OCI-LY1 (cell line): Measurements from ENCODE around the gene RFX1.

Source experiments
- H2AFZ ChIP-seq: fragments of 200-600 bp; sonication (generic), shearing (Covaris generic); 2 replicates; pipeline ENCODE4 v1.6.0; 2014; ENCODE audit warnings: antibody characterized with exemption, mild to moderate bottlenecking, low read length
- H3F3A ChIP-seq: fragments of 200-600 bp; sonication (generic), shearing (Covaris generic); 2 replicates; pipeline ENCODE4 v1.6.0; 2014; ENCODE audit warnings: mild to moderate bottlenecking, antibody characterized with exemption, low read length, moderate library complexity; ENCODE audit not compliant: insufficient read depth
- H3K27ac ChIP-seq: fragments of 200-600 bp; sonication (generic); 2 replicates; pipeline ENCODE4 v1.5.1; 2014; ENCODE audit warnings: low read length, mixed run types, mild to moderate bottlenecking, low read depth; ENCODE audit not compliant: poor library complexity, severe bottlenecking
- H3K27me3 ChIP-seq: fragments of 200-600 bp; sonication (generic); 2 replicates; pipeline ENCODE4 v1.6.0; 2014; ENCODE audit warnings: antibody characterized with exemption, mild to moderate bottlenecking, low read length, moderate library complexity; ENCODE audit not compliant: insufficient read depth
- H3K36me3 ChIP-seq: fragments of 200-600 bp; sonication (generic); 2 replicates; pipeline ENCODE4 v1.6.1; 2014; ENCODE audit warnings: mild to moderate bottlenecking, antibody characterized with exemption, low read length, moderate library complexity, mixed read lengths; ENCODE audit not compliant: insufficient read depth
- H3K4me1 ChIP-seq: fragments of 200-600 bp; sonication (generic); 2 replicates; pipeline ENCODE4 v1.5.1; 2014; ENCODE audit warnings: mild to moderate bottlenecking, low read length, moderate library complexity; ENCODE audit not compliant: insufficient read depth, severe bottlenecking
- H3K4me2 ChIP-seq: fragments of 200-600 bp; sonication (generic), shearing (Covaris generic); 2 replicates; pipeline ENCODE4 v1.6.1; 2014; ENCODE audit warnings: low read length
- H3K4me3 ChIP-seq: fragments of 200-600 bp; sonication (generic); 2 replicates; pipeline ENCODE4 v1.5.1; 2014; ENCODE audit warnings: low read length, low read depth, mild to moderate bottlenecking, mixed read lengths; ENCODE audit not compliant: poor library complexity, severe bottlenecking
- H3K79me2 ChIP-seq: fragments of 200-600 bp; shearing (Covaris generic); 2 replicates; pipeline ENCODE4 v1.6.1; 2016; ENCODE audit warnings: mixed run types, low read length, mixed read lengths; ENCODE audit not compliant: insufficient read depth
- H3K9ac ChIP-seq: fragments of 200-600 bp; sonication (generic), shearing (Covaris generic); 2 replicates; pipeline ENCODE4 v1.6.1; 2014; ENCODE audit warnings: mild to moderate bottlenecking, low read length, mixed read lengths
- H3K9me2 ChIP-seq: fragments of 200-600 bp; sonication (generic), shearing (Covaris generic); 2 replicates; pipeline ENCODE4 v1.6.1; 2014; ENCODE audit warnings: low read depth, mild to moderate bottlenecking, low read length, mixed read lengths
- H3K9me3 ChIP-seq: fragments of 200-600 bp; shearing (Covaris generic); 2 replicates; pipeline ENCODE4 v1.6.1; 2014; ENCODE audit warnings: low read length, mixed read lengths
- H4K20me1 ChIP-seq: fragments of 200-600 bp; sonication (generic), shearing (Covaris generic); 2 replicates; pipeline ENCODE4 v1.6.0; 2016; ENCODE audit warnings: mild to moderate bottlenecking, low read length; ENCODE audit not compliant: insufficient read depth
- CTCF ChIP-seq: fragments of 200-600 bp; sonication (generic), shearing (Covaris generic); IDR thresholded peaks from 2 replicates; pipeline ENCODE4 v1.5.1; 2017; ENCODE audit warnings: mild to moderate bottlenecking, antibody characterized with exemption, low read length, moderate library complexity, mixed read lengths
- EZH2 ChIP-seq: fragments of 200-600 bp; sonication (generic), shearing (Covaris generic); IDR thresholded peaks from 2 replicates; pipeline ENCODE4 v1.8.0; 2017; ENCODE audit warnings: borderline replicate concordance, mixed run types, mild to moderate bottlenecking, antibody characterized with exemption, low read length, moderate library complexity, mixed read lengths

RFX1 gene

DNA sequence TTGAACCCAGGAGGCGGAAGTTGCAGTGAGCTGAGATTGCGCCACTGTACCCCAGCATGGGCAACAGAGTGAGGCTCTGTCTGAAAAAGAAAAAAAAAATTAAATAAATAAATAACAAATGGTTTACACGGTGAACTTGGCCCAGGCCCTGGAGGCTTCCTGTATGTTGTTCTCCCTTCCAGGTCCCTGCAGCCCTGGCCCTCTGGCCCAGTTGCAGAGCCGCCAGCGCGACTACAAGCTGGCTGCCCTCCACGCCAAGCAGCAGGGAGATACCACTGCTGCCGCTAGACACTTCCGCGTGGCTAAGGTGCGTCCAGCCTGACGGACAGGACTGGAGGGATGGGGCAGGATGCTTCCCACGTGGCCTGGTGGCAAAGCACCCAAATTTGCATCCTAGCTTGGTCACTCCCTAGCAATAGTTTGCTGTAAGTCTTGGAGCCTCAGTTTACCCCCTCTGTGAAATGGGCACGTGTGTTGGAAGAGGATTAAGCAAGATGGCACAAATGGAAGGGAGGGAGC, 88.2 kb downstream of the RFX1 start:
- Histone ChIP-seq H3K4me1 (no peaks in the 10 kb centered on the region), H2AFZ (no peak overlapping the region), H3K27ac (no peak overlapping the region), H3K27me3 (no peaks in the 10 kb centered on the region), H3K36me3 (peaks cover 85% of the 10 kb centered on the region), H3K9me3 (0 out of 2 replicates have a peak, but pooled peaks cover 2% of the 10 kb centered on the region), H3K9ac (no peak overlapping the region), H3K4me3 (no peak overlapping the region), H3K79me2 (no peaks in the 10 kb centered on the region), H3K9me2 (no peaks in the 10 kb centered on the region), H3F3A (no peaks in the 10 kb centered on the region), H3K4me2 (no peak overlapping the region), H4K20me1 (no peaks in the 10 kb centered on the region)
- no peak for TF ChIP-seq CTCF
- TF ChIP-seq EZH2 = no peak

DNA sequence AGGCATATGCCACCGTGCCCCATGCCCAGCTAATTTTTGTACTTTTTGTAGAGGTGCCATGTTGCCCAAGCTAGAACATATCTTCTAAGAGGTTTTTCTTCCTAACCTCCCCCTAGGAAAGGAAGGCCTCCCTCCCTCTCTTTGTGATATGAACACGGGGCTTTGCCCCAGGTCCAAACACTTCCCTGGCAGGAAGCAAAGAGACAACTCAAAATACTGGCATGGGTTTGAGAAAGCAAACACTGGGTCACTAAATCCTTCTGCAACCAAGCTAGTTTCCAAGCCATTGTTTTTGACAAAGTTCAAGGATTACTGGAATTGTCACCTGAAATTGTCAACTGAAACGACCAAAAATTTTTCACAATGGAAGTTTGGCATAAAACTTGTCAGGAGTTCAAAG, 91.3 kb downstream of the RFX1 start:
- H3K27ac ChIP-seq = no peak overlapping the region
- peaks cover 79% of the 10 kb centered on the region for H3K36me3 ChIP-seq
- no peaks in the 10 kb centered on the region for H3K27me3 ChIP-seq
- H3K4me1 ChIP-seq = no peaks in the 10 kb centered on the region
- no peaks in the 10 kb centered on the region for H3K9me2 ChIP-seq
- H3K4me3 ChIP-seq = no peak overlapping the region
- H3K9me3 ChIP-seq = no peaks in the 10 kb centered on the region
- TF ChIP-seq CTCF (no peak), EZH2 (no peak)
- no peak overlapping the region for H3K4me2 ChIP-seq
- H2AFZ ChIP-seq = no peak overlapping the region
- no peaks in the 10 kb centered on the region for H4K20me1 ChIP-seq
- no peak overlapping the region for H3K9ac ChIP-seq
- H3F3A ChIP-seq = no peaks in the 10 kb centered on the region
- no peaks in the 10 kb centered on the region for H3K79me2 ChIP-seq

- no peaks in the 10 kb centered on the region for H3K27me3 ChIP-seq
- H3K9me2 ChIP-seq = no peaks in the 10 kb centered on the region
- no peaks in the 10 kb centered on the region for H3K9me3 ChIP-seq
- H3K27ac ChIP-seq = no peak overlapping the region
- H2AFZ ChIP-seq = no peak overlapping the region
- H3K36me3 ChIP-seq = peaks cover 69% of the 10 kb centered on the region
- H3K4me1 ChIP-seq = no peaks in the 10 kb centered on the region
- no peaks in the 10 kb centered on the region for H3F3A ChIP-seq
- no peak for TF ChIP-seq CTCF
- TF ChIP-seq EZH2 = no peak
- no peak overlapping the region for H3K9ac ChIP-seq
- no peak overlapping the region for H3K4me2 ChIP-seq
- no peak overlapping the region for H3K4me3 ChIP-seq
- no peaks in the 10 kb centered on the region for H4K20me1 ChIP-seq
- no peaks in the 10 kb centered on the region for H3K79me2 ChIP-seq
Observed at GRCh38 chr19:13913352-13913751, 92.8 kb downstream of the RFX1 start.
